Erythroblast (primary cell): ENCODE data around the gene HCFC1.

Source experiments
- GATA1 ChIP-seq: IDR thresholded peaks from 2 replicates; pipeline ENCODE4 v1.6.1; 2011; ENCODE audit warnings: low read depth, mild to moderate bottlenecking, control low read depth, low read length, moderate library complexity
- POLR2A ChIP-seq: IDR thresholded peaks from 2 replicates; pipeline ENCODE4 v1.6.1; 2011; ENCODE audit warnings: mild to moderate bottlenecking, low read length

DNA sequence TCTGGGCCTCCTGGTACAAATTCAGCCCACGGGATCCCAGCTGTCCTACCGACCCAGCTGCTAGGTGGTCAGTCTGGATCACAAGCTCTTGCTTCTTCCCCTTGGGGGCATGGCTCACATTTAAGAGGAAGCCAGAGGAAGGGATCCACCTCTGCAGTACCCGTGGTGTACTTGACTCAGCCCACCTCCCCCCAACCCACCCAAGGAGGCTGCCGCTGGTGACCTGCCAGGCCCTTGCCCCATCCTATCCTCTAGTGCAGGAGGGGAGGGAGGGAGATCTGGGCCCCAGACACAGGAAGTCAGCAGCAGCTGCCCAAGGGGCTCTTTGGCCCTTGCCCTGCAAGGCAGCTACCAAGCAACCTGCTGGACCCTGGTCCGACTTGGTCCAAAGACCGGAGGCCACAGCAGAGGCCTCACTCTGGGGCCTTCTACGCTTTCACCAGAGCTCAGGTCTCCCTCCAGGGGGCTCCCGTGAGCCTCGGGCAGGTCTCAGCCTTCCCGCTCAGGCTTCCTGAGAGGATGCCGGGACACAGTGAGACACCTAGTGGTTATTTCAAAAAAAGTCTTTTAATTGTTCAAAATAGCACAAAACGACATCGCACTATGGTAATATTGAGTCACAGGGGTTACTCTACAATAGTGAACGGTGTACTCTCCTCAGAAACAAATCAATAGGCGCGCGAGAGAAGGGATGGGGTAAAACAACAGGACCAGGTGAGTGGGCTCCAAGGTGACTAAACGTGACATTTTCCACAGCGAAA, 24.4 kb downstream of the HCFC1 start:
- no peak for TF ChIP-seq POLR2A
- no peak for TF ChIP-seq GATA1
